Measurements from ENCODE around the gene KCNQ2.

DNA sequence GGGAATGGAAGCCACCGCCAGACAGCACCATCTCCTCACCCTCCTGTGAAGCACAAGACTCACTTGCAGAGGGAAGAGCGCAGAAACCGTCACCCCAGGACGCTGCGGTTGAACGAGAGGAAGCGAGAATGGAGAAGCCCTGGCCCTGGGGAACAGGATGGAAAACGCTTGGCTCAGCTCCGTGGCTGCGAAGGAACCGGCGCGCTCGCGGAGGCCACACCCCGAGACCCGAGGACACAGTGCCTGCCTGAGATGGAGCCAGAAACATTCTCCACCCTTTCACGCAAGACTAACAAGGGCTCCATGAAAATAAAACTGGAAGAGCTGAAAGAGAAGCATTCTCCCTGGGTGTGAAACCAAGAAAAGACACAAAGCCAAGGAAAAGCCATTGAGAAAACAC lies 86.0 kb downstream of the KCNQ2 start:
- TF ChIP-seq TCF12 (IDR thresholded peaks at IDR 0.05; ENCODE audit: low read depth) (no peak), MAX (IDR thresholded peaks at IDR 0.05) (no peak), FOXM1 (IDR thresholded peaks at IDR 0.05; ENCODE audit: borderline replicate concordance, low read depth) (no peak), REST (IDR thresholded peaks at IDR 0.05; ENCODE audit: low read depth) (no peak), EP300 (IDR thresholded peaks at IDR 0.05; ENCODE audit: borderline replicate concordance) (no peak), CREB1 (IDR thresholded peaks at IDR 0.05; ENCODE audit: low read depth) (no peak)
